Adipocyte (in vitro differentiated cells): ENCODE data around the gene CLDN4.
"Not testable (repeated sequence)": the region's sequence is repeated elsewhere in the genome, so short reads cannot be mapped to it uniquely, and the experiment has no call there.

ENCODE experiments used
- DNase-seq: peaks from one replicate; pipeline ENCODE4 v3.0.0-alpha.2; 2015; ENCODE audit warnings: low read depth
- H3K27me3 ChIP-seq: replicated peaks from 2 replicates; pipeline ENCODE4 v1.7.0; 2013; ENCODE audit warnings: mild to moderate bottlenecking, low read length, moderate library complexity; ENCODE audit not compliant: control insufficient read depth, insufficient read depth
- H3K36me3 ChIP-seq: 2 replicates; pipeline ENCODE4 v1.7.0; 2013; ENCODE audit warnings: low read length, mild to moderate bottlenecking, moderate library complexity; ENCODE audit not compliant: control insufficient read depth, insufficient read depth, severe bottlenecking
- H3K4me1 ChIP-seq: 2 replicates; pipeline ENCODE4 v1.7.0; 2013; ENCODE audit warnings: mild to moderate bottlenecking, low read length, moderate library complexity; ENCODE audit not compliant: control insufficient read depth, insufficient read depth
- H3K4me3 ChIP-seq: 2 replicates; pipeline ENCODE4 v1.7.0; 2013; ENCODE audit warnings: mild to moderate bottlenecking, low read length, moderate library complexity
- H3K9ac ChIP-seq: 2 replicates; pipeline ENCODE4 v1.7.0; 2013; ENCODE audit warnings: mild to moderate bottlenecking, low read length, moderate library complexity
- H3K9me3 ChIP-seq: 2 replicates; pipeline ENCODE4 v1.7.0; 2013; ENCODE audit warnings: mild to moderate bottlenecking, low read length, moderate library complexity; ENCODE audit not compliant: control insufficient read depth

The CLDN4 gene

DNA sequence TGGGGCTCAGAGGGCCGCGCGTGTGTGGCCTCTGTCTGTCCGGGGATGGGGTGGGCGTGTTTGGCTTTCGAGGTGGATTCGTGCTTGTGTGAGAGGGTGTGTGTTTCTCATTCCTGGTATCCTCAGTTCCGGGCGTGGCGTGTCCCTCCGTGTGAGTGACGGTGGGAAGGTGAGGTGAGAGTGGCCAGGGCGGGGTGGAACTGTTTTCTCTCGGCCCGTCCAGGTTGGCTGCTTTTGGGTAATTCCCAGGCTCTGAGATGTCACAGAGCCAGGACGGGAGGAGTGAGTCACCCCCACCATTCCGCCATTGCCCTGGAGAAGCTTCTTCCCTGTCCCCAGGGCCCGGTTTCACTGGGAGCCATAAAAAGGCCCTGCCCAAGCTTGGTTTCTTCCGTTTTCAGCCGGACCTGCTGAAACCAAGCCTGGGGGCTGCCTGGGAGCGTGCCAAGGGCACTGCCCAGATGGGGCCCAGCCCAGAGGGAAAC, 21.3 kb upstream of the CLDN4 start:
- H3K36me3 ChIP-seq, result no peaks in the 10 kb centered on the region
- DNase-seq, result no peak
- no peak overlapping the region for H3K4me3 ChIP-seq
- H3K4me1 ChIP-seq, result no peaks in the 10 kb centered on the region
- H3K9ac ChIP-seq, result no peak overlapping the region
- no peaks in the 10 kb centered on the region for H3K27me3 ChIP-seq
- H3K9me3 ChIP-seq, result no peaks in the 10 kb centered on the region

DNA sequence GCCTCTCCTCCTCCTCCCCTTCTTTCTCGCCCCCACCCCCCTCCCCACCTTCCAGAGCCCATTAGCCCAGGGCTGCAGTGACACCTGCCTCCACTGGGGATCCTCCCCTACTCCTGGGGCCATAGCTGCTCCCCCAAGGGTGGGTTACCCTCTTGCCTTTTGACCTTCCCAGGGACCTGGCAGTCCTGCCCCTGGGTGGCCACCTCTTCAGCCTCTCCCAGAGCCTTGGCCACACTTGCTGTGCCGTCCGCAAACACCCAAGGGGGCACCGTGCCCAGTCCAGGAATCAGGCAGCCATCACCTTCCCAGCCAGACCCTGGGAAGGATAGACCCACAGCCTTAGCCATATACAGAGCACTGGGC, 19.8 kb upstream of the CLDN4 start:
- no peaks in the 10 kb centered on the region for H3K27me3 ChIP-seq
- DNase-seq, result no peak
- no peak overlapping the region for H3K4me3 ChIP-seq
- no peak overlapping the region for H3K9ac ChIP-seq
- no peaks in the 10 kb centered on the region for H3K36me3 ChIP-seq
- H3K9me3 ChIP-seq, result no peaks in the 10 kb centered on the region
- no peaks in the 10 kb centered on the region for H3K4me1 ChIP-seq

DNA sequence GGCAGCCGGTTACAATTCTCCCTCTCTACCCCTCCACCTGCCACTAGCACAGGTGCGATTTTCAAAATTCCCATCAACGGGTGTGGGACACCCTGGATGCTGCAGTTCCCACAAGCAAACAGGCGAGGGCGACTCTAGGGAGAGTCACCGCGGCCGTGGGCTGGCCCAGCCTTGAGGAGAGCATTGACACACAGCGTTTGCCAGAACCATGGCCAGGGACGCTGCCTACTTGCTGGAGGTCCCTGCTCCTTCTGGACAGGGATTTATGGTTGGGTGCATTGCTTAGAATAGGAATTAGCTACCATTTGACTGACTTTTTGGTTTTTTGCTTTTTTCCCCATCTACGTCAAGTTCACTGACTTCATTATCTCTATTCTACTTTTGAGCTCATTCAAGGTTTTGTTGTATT, 19.0 kb upstream of the CLDN4 start:
- H3K36me3 ChIP-seq, result no peaks in the 10 kb centered on the region
- H3K4me1 ChIP-seq, result no peaks in the 10 kb centered on the region
- no peaks in the 10 kb centered on the region for H3K9me3 ChIP-seq
- no peaks in the 10 kb centered on the region for H3K27me3 ChIP-seq
- peak; percentile 79 for DNase-seq
- no peak overlapping the region for H3K4me3 ChIP-seq
- no peak overlapping the region for H3K9ac ChIP-seq

DNA sequence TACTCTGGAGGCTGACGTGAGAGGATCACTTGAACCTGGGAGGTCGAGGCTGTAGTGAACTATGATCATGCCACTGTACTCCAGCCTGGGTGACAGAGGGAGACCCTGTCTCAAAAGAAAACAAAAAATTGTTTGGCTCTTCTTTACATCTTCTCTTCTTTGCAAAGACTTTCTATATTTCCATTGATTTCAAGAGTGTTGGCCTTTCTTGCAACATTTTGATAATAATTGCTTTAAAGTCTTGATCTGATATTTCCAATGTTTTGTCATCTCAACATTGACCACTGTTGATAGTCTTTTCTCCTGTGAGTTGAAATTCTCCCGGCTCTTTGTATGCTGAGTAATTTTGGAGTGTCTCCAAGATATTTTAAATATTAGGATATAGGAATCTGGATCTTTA, 17.8 kb upstream of the CLDN4 start:
- Histone ChIP-seq H3K4me1 (no peaks in the 10 kb centered on the region), H3K9ac (no peak overlapping the region)
- DNase-seq, result no peak

DNA sequence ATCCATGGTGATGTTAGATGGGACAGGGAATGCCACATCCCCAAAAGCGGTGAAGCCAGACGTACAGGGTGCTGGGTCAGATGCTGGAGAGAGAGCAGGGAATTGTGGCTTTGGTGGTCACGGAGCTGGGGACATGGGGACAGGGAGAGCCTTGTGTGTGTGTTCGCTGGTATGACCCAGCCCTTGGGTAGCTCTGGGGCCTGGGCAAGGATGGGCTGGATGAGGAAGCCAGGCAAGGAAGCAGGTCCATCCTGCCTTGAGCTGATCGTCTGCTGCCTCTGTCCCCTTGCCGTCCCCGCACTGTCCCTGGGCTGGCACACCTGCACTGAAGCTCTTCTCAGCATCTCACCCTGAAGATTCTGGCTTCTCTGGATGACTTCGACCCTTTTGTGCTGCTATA, 15.4 kb upstream of the CLDN4 start:
- H3K4me3 ChIP-seq, result no peak overlapping the region
- H3K27me3 ChIP-seq, result no peaks in the 10 kb centered on the region
- no peaks in the 10 kb centered on the region for H3K9me3 ChIP-seq
- no peaks in the 10 kb centered on the region for H3K36me3 ChIP-seq
- no peak for DNase-seq
- no peak overlapping the region for H3K9ac ChIP-seq
- no peaks in the 10 kb centered on the region for H3K4me1 ChIP-seq

More for the DNA sequence above, 17.8 kb upstream of the CLDN4 start:
- no peak overlapping the region for H3K4me3 ChIP-seq
- no peaks in the 10 kb centered on the region for H3K27me3 ChIP-seq
- H3K36me3 ChIP-seq, result no peaks in the 10 kb centered on the region
- H3K9me3 ChIP-seq, result no peaks in the 10 kb centered on the region

DNA sequence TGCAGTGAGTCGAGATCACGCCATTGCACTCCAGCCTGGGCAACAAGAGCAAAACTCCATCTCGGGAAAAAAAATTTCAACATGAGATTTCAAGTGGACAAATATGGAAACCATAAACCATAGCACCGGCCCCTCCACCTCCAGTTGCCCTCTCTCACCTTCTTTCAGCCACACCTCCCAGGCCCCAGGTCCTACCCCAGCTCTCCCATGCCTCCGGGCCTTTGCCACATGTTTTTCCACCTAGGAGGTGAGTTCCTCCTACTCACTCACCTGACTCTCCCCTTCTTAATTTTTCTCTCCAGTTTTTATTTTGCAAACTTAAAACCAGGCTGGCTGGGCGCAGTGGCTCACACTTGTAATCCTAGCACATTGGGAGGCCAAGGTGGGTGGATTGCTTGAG, 13.7 kb upstream of the CLDN4 start:
- no peaks in the 10 kb centered on the region for H3K9me3 ChIP-seq
- no peak overlapping the region for H3K9ac ChIP-seq
- H3K4me1 ChIP-seq, result peaks cover under 1% of the 10 kb centered on the region
- no peaks in the 10 kb centered on the region for H3K36me3 ChIP-seq
- DNase-seq, result no peak
- no peak overlapping the region for H3K4me3 ChIP-seq
- H3K27me3 ChIP-seq, result no peaks in the 10 kb centered on the region

DNA sequence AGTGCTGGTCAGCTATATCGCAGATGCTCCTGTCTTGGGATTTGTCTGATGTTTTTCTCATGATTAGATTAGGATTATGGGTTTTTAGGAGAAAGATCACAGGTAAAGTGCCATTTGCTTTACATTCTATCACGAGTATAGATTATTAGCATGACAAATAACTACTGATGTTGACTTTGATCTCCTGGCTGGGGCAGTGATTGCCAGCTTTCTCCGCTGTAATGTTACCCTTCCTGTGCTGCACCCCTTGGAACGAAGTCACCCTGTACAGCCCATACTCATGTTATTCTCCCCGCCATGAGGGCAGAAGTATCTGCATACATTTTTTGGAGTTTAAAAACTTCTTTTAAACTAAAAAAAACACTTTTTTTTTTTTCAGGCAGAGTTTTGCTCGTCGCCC, 10.8 kb upstream of the CLDN4 start:
- Histone ChIP-seq H3K4me3 (no peak overlapping the region), H3K4me1 (peaks cover 12% of the 10 kb centered on the region), H3K27me3 (no peaks in the 10 kb centered on the region), H3K36me3 (no peaks in the 10 kb centered on the region), H3K9me3 (no peaks in the 10 kb centered on the region), H3K9ac (no peak overlapping the region)
- DNase-seq, result no peak

DNA sequence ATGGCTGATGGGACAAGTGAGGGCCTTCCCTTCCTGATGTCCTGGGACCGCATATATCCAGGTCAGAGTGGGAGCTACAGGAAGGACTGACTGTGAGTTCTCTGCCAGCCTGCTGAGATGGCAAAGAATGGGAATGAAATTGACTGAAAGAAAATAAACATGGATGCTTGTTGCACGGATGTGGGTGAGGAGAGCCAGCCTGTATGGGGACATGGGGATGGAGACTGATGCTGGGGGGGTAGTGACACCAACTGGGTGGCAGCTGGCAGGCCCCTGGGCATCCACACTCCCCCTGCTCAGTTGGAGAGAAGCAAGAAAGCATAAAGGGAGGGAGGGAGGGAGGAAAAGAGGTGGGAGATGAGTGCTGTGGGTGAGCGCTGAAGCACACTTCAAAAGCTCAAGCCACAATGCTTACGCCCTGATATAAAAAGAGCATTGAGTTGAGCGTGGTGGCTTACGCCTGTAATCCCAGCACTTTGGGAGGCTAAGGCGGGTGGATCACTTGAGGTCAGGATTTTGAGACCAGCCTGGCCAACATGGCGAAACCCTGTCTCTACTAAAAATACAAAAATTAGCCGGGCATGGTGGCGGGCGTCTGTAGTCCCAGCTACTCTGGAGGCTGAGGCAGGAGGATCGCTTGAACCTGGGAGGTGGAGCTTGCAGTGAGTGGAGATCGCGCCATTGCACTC, 9.1 kb upstream of the CLDN4 start:
- H3K9me3 ChIP-seq, H3K4me3 ChIP-seq, H3K36me3 ChIP-seq, H3K9ac ChIP-seq, DNase-seq, H3K27me3 ChIP-seq: not testable (repeated sequence)
- H3K4me1 ChIP-seq, result peaks cover 12% of the 10 kb centered on the region

DNA sequence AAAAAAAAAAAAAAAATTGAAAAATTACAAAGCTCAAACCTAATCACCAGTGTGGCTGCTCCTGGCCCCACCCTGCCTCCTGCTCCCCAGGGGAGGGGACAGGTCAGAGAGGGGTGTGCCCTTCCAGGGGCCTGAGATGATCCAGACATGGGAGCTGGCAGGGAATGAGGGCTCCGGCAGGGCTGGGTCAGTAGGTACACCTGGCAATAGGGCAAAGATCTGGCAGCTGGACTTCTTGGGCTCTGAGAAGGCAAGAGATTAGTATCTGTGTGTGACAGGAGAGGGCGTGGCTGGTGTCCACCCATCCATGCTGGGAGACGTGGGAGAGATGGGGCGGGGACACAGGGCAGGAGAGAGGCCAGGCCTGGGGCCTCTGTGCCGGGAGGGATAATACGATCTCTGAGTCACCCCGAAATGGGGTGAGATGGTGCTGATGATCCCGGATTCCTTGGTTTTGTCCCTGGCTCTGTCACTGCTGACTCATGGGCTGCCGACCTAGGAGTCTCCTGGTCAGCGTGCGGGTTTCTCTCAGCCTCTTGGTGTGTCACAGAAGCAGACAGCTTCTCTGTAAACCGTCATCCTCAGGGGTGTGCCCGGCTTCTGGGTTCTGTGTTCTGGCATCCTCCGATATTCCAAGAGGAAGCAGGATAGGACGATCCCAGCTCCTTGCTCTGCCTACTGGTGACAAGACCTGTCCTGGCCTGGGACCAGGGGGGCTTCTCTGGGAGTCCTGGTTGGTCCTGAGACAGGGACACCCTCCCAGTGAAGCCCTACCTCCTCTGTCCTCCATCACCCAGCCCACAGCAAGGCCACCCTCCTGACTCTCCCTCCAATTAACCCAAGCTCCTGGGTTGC, 8.2 kb upstream of the CLDN4 start:
- H3K9ac ChIP-seq, result peak overlapping the region; percentile 70
- H3K9me3 ChIP-seq, result no peaks in the 10 kb centered on the region
- DNase-seq, result peak; percentile 90
- peak overlapping the region; percentile 56 for H3K4me3 ChIP-seq
- no peaks in the 10 kb centered on the region for H3K36me3 ChIP-seq
- H3K27me3 ChIP-seq, result no peaks in the 10 kb centered on the region
- peaks cover 12% of the 10 kb centered on the region for H3K4me1 ChIP-seq

DNA sequence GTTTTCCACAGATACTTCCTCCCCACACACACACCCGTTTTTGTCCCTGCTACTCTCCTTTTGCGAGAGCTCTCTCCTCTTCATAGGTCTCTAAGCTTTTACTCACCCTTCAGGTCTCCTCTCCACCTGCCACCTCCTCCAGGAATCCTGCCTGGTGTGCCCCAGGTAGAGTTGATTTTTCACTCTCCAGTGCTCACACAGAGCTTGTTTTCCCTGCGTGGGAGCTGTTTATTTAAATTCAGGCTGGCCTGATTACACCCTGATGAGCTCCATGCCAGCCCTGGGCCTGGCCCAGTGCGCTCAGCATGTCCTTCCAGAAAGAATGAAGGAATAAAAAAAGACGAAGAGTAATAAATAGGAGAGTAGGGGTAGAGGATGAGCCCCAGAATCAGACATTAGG, 7.5 kb upstream of the CLDN4 start:
- no peak for DNase-seq
- Histone ChIP-seq H3K9ac (peak overlapping the region; percentile 70), H3K4me3 (peak overlapping the region; percentile 56), H3K27me3 (no peaks in the 10 kb centered on the region), H3K4me1 (peaks cover 15% of the 10 kb centered on the region), H3K9me3 (no peaks in the 10 kb centered on the region), H3K36me3 (no peaks in the 10 kb centered on the region)

DNA sequence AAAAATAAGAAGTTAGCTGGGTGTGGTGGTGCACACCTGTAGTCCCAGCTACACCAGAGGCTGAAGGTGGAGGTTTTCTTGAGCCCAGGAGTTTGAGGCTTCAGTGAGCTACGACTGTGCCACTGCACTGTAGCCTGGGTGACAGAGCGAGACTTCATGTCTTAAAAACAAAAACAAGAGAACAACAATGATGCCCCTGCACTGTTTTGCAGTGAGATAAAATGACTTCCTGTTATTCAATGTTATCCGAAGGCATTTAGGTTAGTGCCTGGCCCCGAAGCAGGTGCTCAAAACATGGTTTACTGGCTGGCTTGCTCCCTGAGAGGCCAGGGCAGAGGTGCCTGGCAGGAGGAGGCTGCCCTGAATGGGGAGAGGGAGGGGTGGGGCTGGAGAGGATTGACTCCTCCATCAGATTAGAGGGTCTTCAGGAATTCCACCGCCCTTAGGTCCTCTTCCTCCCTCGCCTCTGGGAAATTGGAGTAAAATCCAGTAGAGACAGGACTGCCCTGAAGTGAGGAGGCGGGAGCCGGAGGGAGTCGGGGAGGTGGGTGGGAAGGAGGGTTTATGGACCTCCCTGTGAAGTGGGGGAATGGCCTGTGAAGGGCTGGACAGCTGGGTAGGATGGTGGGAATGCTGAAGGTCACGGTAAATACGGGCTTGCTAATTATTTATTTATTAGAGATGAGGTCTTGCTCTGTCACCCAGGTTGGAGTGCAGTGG, 6.8 kb upstream of the CLDN4 start:
- Histone ChIP-seq H3K36me3 (no peaks in the 10 kb centered on the region), H3K9me3 (no peaks in the 10 kb centered on the region), H3K4me3 (no peak overlapping the region), H3K27me3 (no peaks in the 10 kb centered on the region), H3K4me1 (peaks cover 16% of the 10 kb centered on the region), H3K9ac (no peak overlapping the region)
- no peak for DNase-seq
